Activated B cell treated with CpG ODN at 0.5 μM for 24 hours (primary cell): ENCODE measurements around the gene ZNF354B. TPM values are rescaled to one million over a fixed set of nuclear protein-coding genes. Genes with fewer than 3 reads are reported as not detected.
"Not testable (repeated sequence)": the region's sequence is repeated elsewhere in the genome, so short reads cannot be mapped to it uniquely, and the experiment has no call there.

Experiments used
- ATAC-seq: fragments of 200-7000 bp; cut with Tn5 transposase; one replicate; pipeline ENCODE4 v1.10.0; 2021; ENCODE audit warnings: low read depth, mild to moderate bottlenecking, moderate library complexity
- CTCF ChIA-PET: fragments of 350-600 bp; sonication (Branson Sonifier 250); formaldehyde crosslinking; loops from one replicate; lab custom pipeline; 2021; ENCODE audit warnings: antibody characterized with exemption; lab: Charles Lee
- POLR2A ChIA-PET: fragments of 350-600 bp; sonication (Branson Sonifier 250); formaldehyde crosslinking; loops from one replicate; lab custom pipeline; 2021; ENCODE audit warnings: antibody characterized with exemption; lab: Charles Lee
- DNase-seq: peaks from one replicate; pipeline ENCODE4 v3.0.0; 2022
- H3K27ac Mint-ChIP-seq: one replicate; pipeline ENCODE4 v1.8.0; 2020; ENCODE audit warnings: mixed read lengths
- H3K27me3 Mint-ChIP-seq: one replicate; pipeline ENCODE4 v1.8.0; 2021; ENCODE audit warnings: mixed read lengths
- H3K36me3 Mint-ChIP-seq: one replicate; pipeline ENCODE4 v1.8.0; 2021; ENCODE audit warnings: low read depth, mixed read lengths
- H3K4me1 Mint-ChIP-seq: one replicate; pipeline ENCODE4 v1.8.0; 2021; ENCODE audit warnings: mixed read lengths
- H3K4me3 Mint-ChIP-seq: one replicate; pipeline ENCODE4 v1.8.0; 2020; ENCODE audit warnings: mild to moderate bottlenecking, mixed read lengths
- H3K9me3 Mint-ChIP-seq: one replicate; pipeline ENCODE4 v1.8.0; 2020; ENCODE audit warnings: mixed read lengths
- CTCF ChIP-seq: fragments of 200-600 bp; IDR thresholded peaks from one replicate; pipeline ENCODE4 v1.8.0; 2022; ENCODE audit warnings: antibody characterized with exemption, mild to moderate bottlenecking
- intact Hi-C: fragments of 100-400 bp; cut with micrococcal nuclease; formaldehyde crosslinking; loops from one replicate; pipeline ENCODE4 v1.15.1; 2024
- total RNA-seq: library from RNA; stranded (reverse); gene quantifications from 2 replicates; pipeline ENCODE4 v1.2.3, GENCODE V29; 2022

ZNF354B gene
- total RNA-seq, 1 donor from 2014 or later: 20.0 TPM

DNA sequence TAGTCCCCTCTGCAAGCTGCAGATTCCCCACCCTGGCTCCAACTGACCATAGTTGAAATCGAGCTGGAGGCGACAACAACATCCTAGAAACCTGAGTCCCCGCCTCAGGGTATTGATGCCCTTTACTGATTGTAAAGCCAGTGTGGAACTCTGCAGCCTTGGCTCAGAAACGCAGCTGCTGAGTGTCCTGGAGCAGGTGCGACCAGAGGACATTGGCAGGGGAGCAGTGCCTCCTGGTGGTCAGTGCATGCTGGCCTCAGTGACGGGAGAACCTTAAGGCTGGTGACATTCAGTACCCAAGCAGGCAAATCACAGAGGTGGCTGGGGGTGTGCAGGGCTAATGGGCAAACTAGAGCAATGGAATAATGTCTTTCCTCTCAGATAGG is 20.4 kb upstream of the ZNF354B start:
- no peaks in the 10 kb centered on the region for H3K27me3 Mint-ChIP-seq
- no peak overlapping the region for H3K4me3 Mint-ChIP-seq
- H3K27ac Mint-ChIP-seq: no peak overlapping the region
- peaks cover 3% of the 10 kb centered on the region for H3K4me1 Mint-ChIP-seq
- ATAC-seq: no peak
- no peak for DNase-seq
- no peak for TF ChIP-seq CTCF
- POLR2A ChIA-PET: no interaction called here
- no peaks in the 10 kb centered on the region for H3K9me3 Mint-ChIP-seq
- CTCF ChIA-PET: interaction anchor here (1.4 kb wide), 1 partner anchor 559 kb away, joined by 5 read pairs; no protein-coding TSS in a partner anchor
- intact Hi-C loops: no loop called here
- no peaks in the 10 kb centered on the region for H3K36me3 Mint-ChIP-seq

- H3K36me3 Mint-ChIP-seq, intact Hi-C loops, H3K27me3 Mint-ChIP-seq, ATAC-seq, H3K4me1 Mint-ChIP-seq, H3K9me3 Mint-ChIP-seq, DNase-seq, POLR2A ChIA-PET, CTCF ChIA-PET, H3K4me3 Mint-ChIP-seq, H3K27ac Mint-ChIP-seq: not testable (repeated sequence)
Measured at GRCh38 chr5:178840399-178840798, 19.4 kb upstream of the ZNF354B start.

GRCh38 chr5:178849316-178849715 is 10.4 kb upstream of the ZNF354B start:
- Mint-ChIP-seq H3K27ac (no peak overlapping the region), H3K27me3 (peaks cover 18% of the 10 kb centered on the region), H3K4me1 (no peaks in the 10 kb centered on the region), H3K4me3 (no peak overlapping the region), H3K36me3 (no peaks in the 10 kb centered on the region), H3K9me3 (no peaks in the 10 kb centered on the region)
- no peak for ATAC-seq
- DNase-seq: no peak
- intact Hi-C loops: no loop called here
- no peak for TF ChIP-seq CTCF
- CTCF ChIA-PET: no interaction called here
- POLR2A ChIA-PET: no interaction called here

GRCh38 chr5:178851951-178852350 is 7.8 kb upstream of the ZNF354B start:
- DNase-seq: no peak
- no peaks in the 10 kb centered on the region for H3K36me3 Mint-ChIP-seq
- ATAC-seq: no peak
- no peak for TF ChIP-seq CTCF
- ChIA-PET POLR2A (no interaction called here), CTCF (no interaction called here)
- H3K4me3 Mint-ChIP-seq: no peak overlapping the region
- no peak overlapping the region for H3K27ac Mint-ChIP-seq
- H3K4me1 Mint-ChIP-seq: no peaks in the 10 kb centered on the region
- H3K9me3 Mint-ChIP-seq: no peaks in the 10 kb centered on the region
- H3K27me3 Mint-ChIP-seq: peaks cover 18% of the 10 kb centered on the region
- intact Hi-C loops: no loop called here

GRCh38 chr5:178854284-178854683 is 5.5 kb upstream of the ZNF354B start:
- Mint-ChIP-seq H3K27me3 (peaks cover 14% of the 10 kb centered on the region), H3K4me1 (peaks cover 3% of the 10 kb centered on the region), H3K27ac (no peak overlapping the region), H3K9me3 (no peaks in the 10 kb centered on the region), H3K4me3 (no peak overlapping the region), H3K36me3 (no peaks in the 10 kb centered on the region)
- POLR2A ChIA-PET: no interaction called here
- no peak for DNase-seq
- CTCF ChIA-PET: no interaction called here
- no peak for ATAC-seq
- intact Hi-C loops: no loop called here
- no peak for TF ChIP-seq CTCF

- peaks cover 26% of the 10 kb centered on the region for H3K36me3 Mint-ChIP-seq
- CTCF ChIA-PET: interaction anchor here (2.5 kb wide), 1 partner anchor 130 kb away, joined by 19 read pairs; the partner anchor contains the start of gene ZNF354A
- ATAC-seq, DNase-seq, POLR2A ChIA-PET, H3K27ac Mint-ChIP-seq, intact Hi-C loops, H3K4me3 Mint-ChIP-seq, H3K27me3 Mint-ChIP-seq, H3K9me3 Mint-ChIP-seq: not testable (repeated sequence)
- H3K4me1 Mint-ChIP-seq: peaks cover 19% of the 10 kb centered on the region
Measured at GRCh38 chr5:178860615-178861014, 862 bp downstream of the ZNF354B start.
